ENCODE measurements around the gene CAMK2D.

DNA sequence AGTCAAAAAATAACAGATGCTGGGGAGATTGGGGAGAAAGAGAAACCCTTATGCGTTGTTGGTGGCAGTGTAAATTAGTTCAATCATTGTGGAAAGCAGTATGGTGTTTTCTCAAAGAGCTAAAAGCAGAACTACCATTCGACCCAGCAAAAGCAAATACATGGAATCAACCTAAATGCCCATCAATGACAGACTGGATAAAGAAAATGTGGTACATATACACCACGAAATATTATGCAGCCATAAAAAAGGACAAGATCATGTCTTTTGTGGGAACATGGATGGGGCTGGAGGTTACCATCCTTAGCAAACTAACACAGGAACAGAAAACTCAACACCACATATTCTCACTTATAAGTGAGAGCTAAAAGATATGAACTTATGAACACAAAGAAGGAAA is 188.9 kb downstream of the CAMK2D start:
- TF ChIP-seq POLR2A (IDR thresholded peaks at IDR 0.05) (no peak), POLR2AphosphoS5 (IDR thresholded peaks at IDR 0.05) (no peak)
- TF ChIP-seq, protein P1, sequence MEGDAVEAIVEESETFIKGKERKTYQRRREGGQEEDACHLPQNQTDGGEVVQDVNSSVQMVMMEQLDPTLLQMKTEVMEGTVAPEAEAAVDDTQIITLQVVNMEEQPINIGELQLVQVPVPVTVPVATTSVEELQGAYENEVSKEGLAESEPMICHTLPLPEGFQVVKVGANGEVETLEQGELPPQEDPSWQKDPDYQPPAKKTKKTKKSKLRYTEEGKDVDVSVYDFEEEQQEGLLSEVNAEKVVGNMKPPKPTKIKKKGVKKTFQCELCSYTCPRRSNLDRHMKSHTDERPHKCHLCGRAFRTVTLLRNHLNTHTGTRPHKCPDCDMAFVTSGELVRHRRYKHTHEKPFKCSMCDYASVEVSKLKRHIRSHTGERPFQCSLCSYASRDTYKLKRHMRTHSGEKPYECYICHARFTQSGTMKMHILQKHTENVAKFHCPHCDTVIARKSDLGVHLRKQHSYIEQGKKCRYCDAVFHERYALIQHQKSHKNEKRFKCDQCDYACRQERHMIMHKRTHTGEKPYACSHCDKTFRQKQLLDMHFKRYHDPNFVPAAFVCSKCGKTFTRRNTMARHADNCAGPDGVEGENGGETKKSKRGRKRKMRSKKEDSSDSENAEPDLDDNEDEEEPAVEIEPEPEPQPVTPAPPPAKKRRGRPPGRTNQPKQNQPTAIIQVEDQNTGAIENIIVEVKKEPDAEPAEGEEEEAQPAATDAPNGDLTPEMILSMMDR (IDR thresholded peaks at IDR 0.05), result no peak
